Mucosa of stomach (tissue), 1 donor: Measurements from ENCODE around the gene COG1.
A peak's percentile ranks its signal among the peaks of the same experiment; 100 is the strongest.

ENCODE experiments used
- H3K27me3 ChIP-seq: one replicate; pipeline ENCODE4 v1.7.0; 2013; ENCODE audit warnings: mild to moderate bottlenecking, low read length; ENCODE audit not compliant: control insufficient read depth, insufficient read depth
- H3K36me3 ChIP-seq: one replicate; pipeline ENCODE4 v1.7.0; 2013; ENCODE audit warnings: low read length; ENCODE audit not compliant: control insufficient read depth, insufficient read depth
- H3K4me1 ChIP-seq: one replicate; pipeline ENCODE4 v1.7.0; 2013; ENCODE audit warnings: mild to moderate bottlenecking, low read length; ENCODE audit not compliant: control insufficient read depth, insufficient read depth
- H3K4me3 ChIP-seq: one replicate; pipeline ENCODE4 v1.7.0; 2013; ENCODE audit warnings: low read length
- H3K9ac ChIP-seq: one replicate; pipeline ENCODE4 v1.7.0; 2013; ENCODE audit warnings: mild to moderate bottlenecking, low read length, moderate library complexity
- H3K9me3 ChIP-seq: one replicate; pipeline ENCODE4 v1.7.0; 2013; ENCODE audit warnings: mild to moderate bottlenecking, low read length, moderate library complexity; ENCODE audit not compliant: control insufficient read depth
- donor health status: Pancreatic carcinoma.

COG1 gene

GRCh38 chr17:73192206-73192893 lies 505 bp upstream of the COG1 start:
- H3K9ac ChIP-seq = peak overlapping the region; percentile 67

GRCh38 chr17:73194514-73195222 lies 1.8 kb downstream of the COG1 start:
- peaks cover 19% of the 10 kb centered on the region for H3K36me3 ChIP-seq
- no peak overlapping the region for H3K4me3 ChIP-seq
- no peaks in the 10 kb centered on the region for H3K9me3 ChIP-seq
- H3K4me1 ChIP-seq = peaks cover 14% of the 10 kb centered on the region
- H3K9ac ChIP-seq = no peak overlapping the region
- H3K27me3 ChIP-seq = no peaks in the 10 kb centered on the region

More at GRCh38 chr17:73192206-73192893, 505 bp upstream of the COG1 start:
- Histone ChIP-seq H3K9me3 (no peaks in the 10 kb centered on the region), H3K4me3 (peak overlapping the region; percentile 16), H3K4me1 (peaks cover 29% of the 10 kb centered on the region), H3K27me3 (no peaks in the 10 kb centered on the region), H3K36me3 (peaks cover 5% of the 10 kb centered on the region)

DNA sequence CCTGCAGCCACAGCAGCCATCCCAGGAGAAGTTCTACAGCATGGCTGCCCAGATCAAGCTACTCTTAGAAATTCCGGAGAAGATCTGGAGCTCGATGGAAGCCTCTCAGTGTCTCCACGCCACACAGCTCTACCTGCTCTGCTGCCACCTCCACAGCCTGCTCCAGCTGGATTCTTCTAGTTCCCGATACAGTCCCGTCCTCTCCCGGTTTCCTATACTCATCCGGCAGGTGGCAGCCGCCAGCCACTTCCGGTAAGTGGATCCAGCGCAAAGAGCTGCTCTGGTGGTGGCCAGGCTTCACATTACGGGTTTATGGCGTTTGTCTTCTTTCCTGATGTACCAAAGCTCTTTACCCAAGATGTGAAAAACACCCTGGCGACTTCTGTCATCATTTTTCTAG lies 3.6 kb downstream of the COG1 start:
- Histone ChIP-seq H3K9me3 (no peaks in the 10 kb centered on the region), H3K9ac (no peak overlapping the region), H3K27me3 (no peaks in the 10 kb centered on the region), H3K4me1 (peaks cover 11% of the 10 kb centered on the region), H3K36me3 (peaks cover 24% of the 10 kb centered on the region), H3K4me3 (no peak overlapping the region)

- H3K36me3 ChIP-seq = peaks cover 27% of the 10 kb centered on the region
- no peaks in the 10 kb centered on the region for H3K27me3 ChIP-seq
- H3K4me3 ChIP-seq = no peak overlapping the region
- no peaks in the 10 kb centered on the region for H3K9me3 ChIP-seq
- no peak overlapping the region for H3K9ac ChIP-seq
- peaks cover 11% of the 10 kb centered on the region for H3K4me1 ChIP-seq
Measured at GRCh38 chr17:73197161-73197560, 4.3 kb downstream of the COG1 start.

GRCh38 chr17:73198201-73198929 lies 5.5 kb downstream of the COG1 start:
- H3K36me3 ChIP-seq = peaks cover 27% of the 10 kb centered on the region
- H3K9me3 ChIP-seq = no peaks in the 10 kb centered on the region
- H3K4me3 ChIP-seq = no peak overlapping the region
- H3K27me3 ChIP-seq = no peaks in the 10 kb centered on the region
- peaks cover 20% of the 10 kb centered on the region for H3K4me1 ChIP-seq
- no peak overlapping the region for H3K9ac ChIP-seq

- no peak overlapping the region for H3K9ac ChIP-seq
- H3K4me1 ChIP-seq = peaks cover 19% of the 10 kb centered on the region
- H3K9me3 ChIP-seq = no peaks in the 10 kb centered on the region
- no peaks in the 10 kb centered on the region for H3K27me3 ChIP-seq
- peaks cover 30% of the 10 kb centered on the region for H3K36me3 ChIP-seq
- H3K4me3 ChIP-seq = no peak overlapping the region
Measured at GRCh38 chr17:73198930-73199260, 6.0 kb downstream of the COG1 start.

DNA sequence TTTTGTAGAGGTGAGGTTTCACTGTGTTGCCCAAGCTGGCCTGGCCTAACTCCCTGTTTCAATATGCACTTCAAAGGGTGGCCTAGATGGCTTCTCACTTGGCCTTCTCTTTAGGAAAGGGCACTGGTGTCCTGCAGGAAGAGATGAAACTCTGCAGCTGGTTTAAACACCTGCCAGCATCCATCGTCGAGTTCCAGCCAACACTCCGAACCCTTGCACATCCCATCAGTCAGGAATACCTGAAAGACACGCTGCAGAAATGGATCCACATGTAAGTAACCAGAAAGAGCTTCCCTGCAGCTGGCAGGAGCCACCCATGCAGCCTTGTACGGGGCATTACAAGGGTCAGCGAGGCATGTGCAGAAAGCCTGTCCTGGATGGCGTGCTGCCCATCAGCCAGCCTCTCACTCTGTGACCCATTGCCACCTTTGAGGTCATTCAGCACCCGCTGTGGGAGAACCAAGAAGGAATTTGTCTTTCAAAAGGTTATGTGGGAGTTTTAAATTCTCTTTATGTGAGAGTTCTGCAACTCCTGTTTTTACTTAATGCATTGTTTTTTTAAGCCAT lies 7.0 kb downstream of the COG1 start:
- Histone ChIP-seq H3K9ac (no peak overlapping the region), H3K36me3 (peaks cover 33% of the 10 kb centered on the region), H3K4me1 (peaks cover 23% of the 10 kb centered on the region), H3K27me3 (no peaks in the 10 kb centered on the region), H3K4me3 (no peak overlapping the region), H3K9me3 (no peaks in the 10 kb centered on the region)

- Histone ChIP-seq H3K27me3 (no peaks in the 10 kb centered on the region), H3K9ac (no peak overlapping the region), H3K4me3 (no peak overlapping the region), H3K9me3 (no peaks in the 10 kb centered on the region), H3K36me3 (peaks cover 34% of the 10 kb centered on the region), H3K4me1 (peaks cover 23% of the 10 kb centered on the region)
Measured at GRCh38 chr17:73200476-73200875, 7.6 kb downstream of the COG1 start.

DNA sequence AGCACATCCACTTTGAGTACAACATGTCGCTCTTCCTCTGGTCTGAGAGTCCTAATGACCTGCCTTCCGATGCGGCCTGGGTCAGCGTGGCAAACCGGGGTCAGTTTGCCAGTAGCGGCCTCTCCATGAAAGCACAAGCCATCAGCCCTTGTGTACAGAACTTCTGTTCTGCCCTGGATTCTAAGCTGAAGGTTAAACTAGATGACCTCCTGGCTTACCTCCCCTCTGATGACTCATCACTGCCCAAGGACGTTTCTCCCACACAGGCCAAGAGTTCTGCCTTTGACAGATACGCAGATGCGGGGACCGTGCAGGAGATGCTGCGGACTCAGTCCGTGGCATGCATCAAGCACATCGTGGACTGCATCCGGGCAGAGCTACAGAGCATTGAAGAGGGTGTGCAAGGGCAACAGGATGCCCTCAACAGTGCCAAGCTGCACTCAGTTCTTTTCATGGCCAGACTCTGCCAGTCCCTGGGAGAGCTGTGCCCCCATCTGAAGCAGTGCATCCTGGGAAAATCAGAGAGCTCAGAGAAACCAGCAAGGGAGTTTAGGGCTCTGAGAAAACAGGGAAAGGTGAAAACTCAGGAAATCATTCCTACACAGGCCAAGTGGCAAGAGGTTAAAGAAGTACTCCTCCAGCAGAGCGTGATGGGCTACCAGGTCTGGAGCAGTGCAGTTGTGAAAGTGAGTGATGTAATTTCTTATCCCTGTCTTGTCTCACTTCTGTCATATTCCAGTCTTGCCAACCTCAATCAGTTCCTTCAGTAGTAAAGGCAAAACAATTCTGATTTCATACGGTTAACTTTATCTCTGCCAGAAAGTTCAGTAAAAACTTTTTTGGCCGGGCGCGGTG lies 8.6 kb downstream of the COG1 start:
- Histone ChIP-seq H3K4me3 (no peak overlapping the region), H3K9ac (no peak overlapping the region), H3K36me3 (peaks cover 41% of the 10 kb centered on the region), H3K27me3 (no peaks in the 10 kb centered on the region), H3K4me1 (peaks cover 18% of the 10 kb centered on the region), H3K9me3 (no peaks in the 10 kb centered on the region)

DNA sequence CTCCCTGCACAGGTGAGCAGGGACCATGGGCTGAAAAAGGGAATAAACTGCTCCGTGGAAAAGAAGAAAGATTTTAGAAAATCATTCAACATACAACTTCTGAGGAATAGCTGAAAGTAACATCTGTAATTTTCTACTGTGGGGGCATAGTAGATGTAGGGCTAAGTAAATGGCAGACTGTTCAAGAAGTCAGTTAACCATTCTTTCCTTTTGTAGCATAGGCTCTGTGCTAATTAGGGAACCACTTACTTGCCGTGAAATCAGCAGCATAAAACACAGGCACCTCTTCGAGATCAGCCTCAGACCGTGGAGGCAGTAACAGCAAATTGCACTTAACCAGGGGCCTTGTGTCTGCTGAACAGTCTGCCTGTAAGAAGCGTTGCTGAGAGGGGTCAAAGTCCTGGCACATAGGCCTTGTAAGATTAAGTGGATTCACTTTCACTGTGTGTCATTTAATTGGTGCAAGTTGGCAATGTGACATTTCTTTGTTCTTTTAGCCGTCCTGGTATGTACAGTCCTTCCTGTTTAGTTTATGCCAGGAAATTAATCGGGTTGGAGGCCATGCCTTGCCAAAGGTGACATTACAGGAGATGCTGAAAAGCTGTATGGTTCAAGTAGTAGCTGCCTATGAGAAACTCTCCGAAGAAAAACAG lies 10.4 kb downstream of the COG1 start:
- no peak overlapping the region for H3K4me3 ChIP-seq
- no peaks in the 10 kb centered on the region for H3K27me3 ChIP-seq
- no peaks in the 10 kb centered on the region for H3K9me3 ChIP-seq
- H3K36me3 ChIP-seq = peaks cover 39% of the 10 kb centered on the region
- no peak overlapping the region for H3K9ac ChIP-seq
- peaks cover 17% of the 10 kb centered on the region for H3K4me1 ChIP-seq

DNA sequence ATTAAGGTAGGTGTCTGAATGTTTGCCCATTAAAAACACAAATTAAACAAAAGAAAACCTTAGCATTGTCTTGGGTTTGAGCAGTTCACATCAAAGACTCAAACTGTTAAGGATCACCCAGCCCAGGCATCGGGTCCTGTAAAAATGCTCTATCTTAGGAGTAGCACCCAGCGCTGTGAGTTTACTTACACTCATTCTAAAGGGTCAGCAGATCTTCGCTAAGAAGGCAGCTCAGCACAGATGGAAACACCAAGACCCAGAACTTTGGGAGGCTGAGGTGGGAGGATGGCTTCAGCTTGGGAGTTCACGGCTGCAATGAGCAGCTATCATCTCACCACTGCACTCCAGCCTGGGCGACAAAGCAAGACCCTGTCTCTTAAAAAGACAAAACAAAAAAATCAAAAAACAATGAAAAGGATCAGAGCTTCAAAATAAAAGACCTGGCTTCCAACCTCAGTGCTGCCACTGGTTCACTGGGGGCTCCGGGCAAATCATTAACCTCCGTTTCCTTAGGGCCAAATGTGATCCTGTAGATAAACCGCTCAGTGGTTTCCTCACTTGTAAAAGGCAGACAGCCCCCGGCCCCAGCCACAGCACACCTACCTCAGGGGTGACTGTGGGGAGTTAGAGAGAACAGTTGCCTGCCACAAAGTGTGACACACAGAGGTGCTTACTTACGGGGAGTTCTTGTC lies 11.1 kb downstream of the COG1 start:
- no peak overlapping the region for H3K4me3 ChIP-seq
- H3K9ac ChIP-seq = no peak overlapping the region
- no peaks in the 10 kb centered on the region for H3K27me3 ChIP-seq
- H3K9me3 ChIP-seq = no peaks in the 10 kb centered on the region
- peaks cover 17% of the 10 kb centered on the region for H3K4me1 ChIP-seq
- H3K36me3 ChIP-seq = peaks cover 35% of the 10 kb centered on the region
